Measurements from ENCODE around the gene TNNT3. TPM values are rescaled to one million over a fixed set of nuclear protein-coding genes. Genes with fewer than 3 reads are reported as not detected.

The TNNT3 gene
- total and polyA plus RNA-seq, 3 donors from 2014 or later: 8.1 to 16.1 (median 13.1) TPM

DNA sequence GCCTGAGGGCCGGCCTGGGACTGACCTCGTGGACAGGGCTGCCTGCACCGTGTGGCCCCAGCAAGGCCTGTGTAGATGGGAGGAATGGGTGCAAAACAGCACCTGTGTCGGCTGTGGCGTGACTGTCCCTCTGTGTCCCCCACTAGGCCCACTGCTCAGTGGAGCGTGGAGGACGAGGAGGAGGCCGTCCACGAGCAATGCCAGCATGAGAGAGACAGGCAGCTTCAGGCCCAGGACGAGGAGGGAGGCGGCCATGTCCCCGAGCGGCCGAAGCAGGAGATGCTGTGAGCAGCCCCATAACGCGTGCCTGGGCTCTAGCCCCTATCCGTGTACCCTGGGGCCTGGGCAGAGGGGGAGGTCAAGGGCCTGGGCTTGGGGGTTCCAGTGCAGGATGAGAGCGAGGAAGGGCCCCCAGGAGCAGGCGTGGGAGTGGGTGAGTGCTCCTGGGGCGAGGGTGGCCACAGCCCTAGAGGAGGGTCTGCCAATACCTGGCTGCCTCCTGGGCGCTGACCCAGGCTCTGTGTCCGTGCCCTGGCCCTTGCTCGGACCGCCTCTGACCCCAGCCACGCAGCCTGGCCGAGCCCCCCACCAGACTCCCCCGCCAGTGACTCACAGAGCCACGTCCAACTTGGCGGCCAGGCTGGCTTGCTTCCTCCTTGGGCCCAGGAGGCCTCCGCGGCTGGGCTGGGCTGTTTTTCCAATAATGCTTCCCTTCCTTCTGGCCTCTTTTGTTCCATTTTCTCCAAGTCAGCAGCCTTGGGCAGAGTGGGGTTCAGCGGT lies 39.4 kb upstream of the TNNT3 start:
- TF ChIP-seq, protein P1, sequence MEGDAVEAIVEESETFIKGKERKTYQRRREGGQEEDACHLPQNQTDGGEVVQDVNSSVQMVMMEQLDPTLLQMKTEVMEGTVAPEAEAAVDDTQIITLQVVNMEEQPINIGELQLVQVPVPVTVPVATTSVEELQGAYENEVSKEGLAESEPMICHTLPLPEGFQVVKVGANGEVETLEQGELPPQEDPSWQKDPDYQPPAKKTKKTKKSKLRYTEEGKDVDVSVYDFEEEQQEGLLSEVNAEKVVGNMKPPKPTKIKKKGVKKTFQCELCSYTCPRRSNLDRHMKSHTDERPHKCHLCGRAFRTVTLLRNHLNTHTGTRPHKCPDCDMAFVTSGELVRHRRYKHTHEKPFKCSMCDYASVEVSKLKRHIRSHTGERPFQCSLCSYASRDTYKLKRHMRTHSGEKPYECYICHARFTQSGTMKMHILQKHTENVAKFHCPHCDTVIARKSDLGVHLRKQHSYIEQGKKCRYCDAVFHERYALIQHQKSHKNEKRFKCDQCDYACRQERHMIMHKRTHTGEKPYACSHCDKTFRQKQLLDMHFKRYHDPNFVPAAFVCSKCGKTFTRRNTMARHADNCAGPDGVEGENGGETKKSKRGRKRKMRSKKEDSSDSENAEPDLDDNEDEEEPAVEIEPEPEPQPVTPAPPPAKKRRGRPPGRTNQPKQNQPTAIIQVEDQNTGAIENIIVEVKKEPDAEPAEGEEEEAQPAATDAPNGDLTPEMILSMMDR (IDR thresholded peaks at IDR 0.05): no peak
- no peak for TF ChIP-seq POLR2A (IDR thresholded peaks at IDR 0.05)
- H3K36me3 ChIP-seq (ENCODE audit: low read depth, missing control alignments): no peaks in the 10 kb centered on the region
- H3K27ac ChIP-seq: peak overlapping the region; percentile 14 to 85
- WGBS, 2 donors: 61 to 81% methylated on average over 14 to 32 of the region's 32 CpGs
- no peak overlapping the region for H3K4me3 ChIP-seq
- H3K4me1 ChIP-seq: peaks cover 30% of the 10 kb centered on the region
- intact Hi-C loops (cut with DNase I; ENCODE audit: low total_unique reads): no loop called here
- peak; percentile 60 for DNase-seq
- H3K9me3 ChIP-seq: no peaks in the 10 kb centered on the region
- no peaks in the 10 kb centered on the region for H3K27me3 ChIP-seq

- no peaks in the 10 kb centered on the region for H3K9me3 ChIP-seq
- no peak for DNase-seq
- intact Hi-C loops (cut with DNase I; ENCODE audit: low total_unique reads): no loop called here
- H3K4me1 ChIP-seq: peaks cover 30% of the 10 kb centered on the region
- no peaks in the 10 kb centered on the region for H3K27me3 ChIP-seq
- WGBS, 2 donors: 40 to 84% methylated on average over 1 to 9 of the region's 9 CpGs
- peak overlapping the region; percentile 14 to 85 for H3K27ac ChIP-seq
- TF ChIP-seq, protein P1 (IDR thresholded peaks at IDR 0.05): no peak
- no peak for TF ChIP-seq POLR2A (IDR thresholded peaks at IDR 0.05)
- H3K36me3 ChIP-seq (ENCODE audit: low read depth, missing control alignments): no peaks in the 10 kb centered on the region
- no peak overlapping the region for H3K4me3 ChIP-seq
Observed at GRCh38 chr11:1880746-1881441, 38.6 kb upstream of the TNNT3 start.

GRCh38 chr11:1881442-1882264 lies 37.9 kb upstream of the TNNT3 start:
- no peaks in the 10 kb centered on the region for H3K9me3 ChIP-seq
- H3K4me3 ChIP-seq: no peak overlapping the region
- H3K36me3 ChIP-seq (ENCODE audit: low read depth, missing control alignments): no peaks in the 10 kb centered on the region
- no peak for DNase-seq
- H3K4me1 ChIP-seq: peaks cover 30% of the 10 kb centered on the region
- H3K27me3 ChIP-seq: no peaks in the 10 kb centered on the region
- TF ChIP-seq, protein P1 (IDR thresholded peaks at IDR 0.05): no peak
- TF ChIP-seq POLR2A (IDR thresholded peaks at IDR 0.05): no peak
- WGBS, 2 donors: 74 to 81% methylated on average over 29 to 43 of the region's 43 CpGs
- intact Hi-C loops (cut with DNase I; ENCODE audit: low total_unique reads): no loop called here
- H3K27ac ChIP-seq: peak overlapping the region; percentile 14 to 85

GRCh38 chr11:1882265-1883238 lies 37.0 kb upstream of the TNNT3 start:
- WGBS, 2 donors: 41 to 42% methylated on average over 14 to 23 of the region's 23 CpGs
- Histone ChIP-seq H3K27ac (peak overlapping the region in 1 of 2 donors; percentile 85), H3K9me3 (no peaks in the 10 kb centered on the region), H3K27me3 (no peaks in the 10 kb centered on the region), H3K4me3 (no peak overlapping the region), H3K4me1 (peaks cover 24% of the 10 kb centered on the region), H3K36me3 (ENCODE audit: low read depth, missing control alignments) (no peaks in the 10 kb centered on the region)
- no peak for TF ChIP-seq POLR2A (IDR thresholded peaks at IDR 0.05)
- TF ChIP-seq, protein P1 (IDR thresholded peaks at IDR 0.05): peak; percentile 94 to 96 (median 95)
- DNase-seq: peak; percentile 87
- intact Hi-C loops (cut with DNase I; ENCODE audit: low total_unique reads): no loop called here

Measured in testis (tissue), 3 donors.